ENCODE results near the gene PALS1. TPM values are rescaled to one million over a fixed set of nuclear protein-coding genes. Genes with fewer than 3 reads are reported as not detected.

PALS1 gene
- 9.2 to 22.4 TPM (median 17.3 TPM) in 5 replicates for total RNA-seq (2022; extraction: Qiagen RNA extraction; ENCODE audit: low read depth)

GRCh38 chr14:67241411-67242167 lies at the start of gene PALS1:
PALS1 (plus strand) TSS chr14:67241435; CDS start chr14:67279171, 37,736 bp downstream.

Other genes starting within 250 kb of the PALS1 start
- gene GARIN2, start 52.0 kb upstream of the PALS1 start, total RNA-seq (2022; extraction: Qiagen RNA extraction; ENCODE audit: low read depth), result 0.14 to 0.15 TPM in 2 of 5 replicates, not detected in the others
- gene ATP6V1D, start 118.4 kb downstream of the PALS1 start, total RNA-seq (2022; extraction: Qiagen RNA extraction; ENCODE audit: low read depth), result 73.4 to 127 TPM (median 79.4 TPM) in 5 replicates
- gene EIF2S1, start 118.9 kb downstream of the PALS1 start, total RNA-seq (2022; extraction: Qiagen RNA extraction; ENCODE audit: low read depth), result 226 to 380 TPM (median 257 TPM) in 5 replicates
- gene PLEK2, start 170.7 kb downstream of the PALS1 start, total RNA-seq (2022; extraction: Qiagen RNA extraction; ENCODE audit: low read depth), result 22.6 to 30.6 TPM (median 24.8 TPM) in 5 replicates
- gene TMEM229B, start 247.3 kb downstream of the PALS1 start, total RNA-seq (2022; extraction: Qiagen RNA extraction; ENCODE audit: low read depth), result 0.22 to 0.34 TPM (median 0.28 TPM) in 5 replicates